Vagina (tissue), 2 donors: ENCODE data around the gene KLHL5. TPM values are rescaled to one million over a fixed set of nuclear protein-coding genes. Genes with fewer than 3 reads are reported as not detected.

ENCODE experiments used
- DNase-seq, 2 donors: peaks; one replicate each; pipeline ENCODE4 v3.0.0-alpha.2; 2017; ENCODE audit errors: extremely low spot score in 2 of 2
- H3K27ac ChIP-seq: fragments of 200-600 bp; sonication (generic); one replicate; pipeline ENCODE4 v1.5.1; 2019
- H3K27me3 ChIP-seq: fragments of 200-600 bp; sonication (generic); one replicate; pipeline ENCODE4 v1.5.1; 2019
- H3K36me3 ChIP-seq, 2 donors: fragments of 200-600 bp; sonication (generic); one replicate each; pipeline ENCODE4 v1.5.1; 2017 to 2019
- H3K4me1 ChIP-seq: fragments of 200-600 bp; sonication (generic); one replicate; pipeline ENCODE4 v1.5.1; 2019
- H3K4me3 ChIP-seq, 2 donors: fragments of 200-600 bp; sonication (generic); 1 replicate in 1 of 2; 2 replicates in 1 of 2; pipeline ENCODE4 v1.5.1; 2016 to 2019
- H3K9me3 ChIP-seq: fragments of 200-600 bp; sonication (generic); one replicate; pipeline ENCODE4 v1.5.1; 2019
- CTCF ChIP-seq, 3 experiments: fragments of 450-650 bp in 2 of 3; fragments of 200-600 bp in 1 of 3; sonication (generic) in 1 of 3; IDR thresholded peaks; one replicate each; pipeline ENCODE4 v1.5.1; 2017 to 2019; ENCODE audit warnings: antibody characterized with exemption in 3 of 3, mild to moderate bottlenecking in 2 of 3, moderate library complexity in 2 of 3
- POLR2A ChIP-seq, 2 donors: fragments of 450-650 bp; IDR thresholded peaks; one replicate each; pipeline ENCODE4 v1.6.1; 2017; ENCODE audit warnings: antibody characterized with exemption in 2 of 2, mild to moderate bottlenecking in 2 of 2, moderate library complexity in 2 of 2
- POLR2AphosphoS5 ChIP-seq, 2 donors: sonication (generic); formaldehyde crosslinking; IDR thresholded peaks; one replicate each; pipeline ENCODE4 v1.9.0; 2017; ENCODE audit warnings: antibody characterized with exemption in 2 of 2, mild to moderate bottlenecking in 2 of 2, low read depth in 1 of 2; ENCODE audit not compliant: insufficient read depth in 1 of 2
- intact Hi-C: fragments of 100-400 bp; cut with DNase I; formaldehyde crosslinking; loops from one replicate; pipeline ENCODE4 v1.15.1; 2023
- total RNA-seq: library from RNA; depleted of rRNA; stranded (reverse); fragments of >200 nt; gene quantifications from one replicate; pipeline ENCODE4 v1.2.3, GENCODE V29; 2016

The KLHL5 gene
- total RNA-seq, 1 donor from 2014 or later = 27.0 TPM

DNA sequence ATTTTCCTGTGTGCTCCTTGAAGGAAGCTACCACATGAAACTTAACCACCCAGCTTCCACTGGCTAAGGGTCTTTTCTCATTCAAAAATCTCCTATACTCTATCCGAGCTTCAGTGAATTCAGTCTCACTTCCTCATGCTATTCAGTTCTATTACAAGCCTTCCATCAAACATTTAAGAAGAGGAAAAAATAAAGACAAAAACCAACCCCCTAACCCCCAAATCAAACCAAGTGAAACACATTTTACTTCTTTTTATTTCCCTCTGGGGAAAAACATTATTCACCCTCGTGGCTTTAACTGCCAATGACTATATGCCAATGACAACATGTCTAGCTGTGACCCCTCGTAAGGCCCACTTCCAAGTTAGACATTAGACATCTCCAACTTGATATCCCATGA lies 104.1 kb downstream of the KLHL5 start:
- no peak for DNase-seq
- Histone ChIP-seq H3K27me3 (no peaks in the 10 kb centered on the region), H3K27ac (no peak overlapping the region), H3K4me3 (no peak overlapping the region), H3K9me3 (no peaks in the 10 kb centered on the region), H3K4me1 (no peaks in the 10 kb centered on the region), H3K36me3 (no peaks in the 10 kb centered on the region)
- TF ChIP-seq POLR2AphosphoS5 (IDR thresholded peaks at IDR 0.05; ENCODE audit: insufficient read depth in 1 of 2, low read depth in 1 of 2) = no peak
- intact Hi-C loops = no loop called here

GRCh38 chr4:39166669-39167068 lies 104.6 kb downstream of the KLHL5 start:
- no peaks in the 10 kb centered on the region for H3K9me3 ChIP-seq
- no peak overlapping the region for H3K4me3 ChIP-seq
- DNase-seq = no peak
- no peaks in the 10 kb centered on the region for H3K27me3 ChIP-seq
- H3K36me3 ChIP-seq = no peaks in the 10 kb centered on the region
- no peak overlapping the region for H3K27ac ChIP-seq
- no peaks in the 10 kb centered on the region for H3K4me1 ChIP-seq
- TF ChIP-seq POLR2AphosphoS5 (IDR thresholded peaks at IDR 0.05; ENCODE audit: insufficient read depth in 1 of 2, low read depth in 1 of 2) = no peak
- no peak for TF ChIP-seq CTCF (IDR thresholded peaks at IDR 0.05)
- TF ChIP-seq POLR2A (IDR thresholded peaks at IDR 0.05) = no peak
- intact Hi-C loops = no loop called here

DNA sequence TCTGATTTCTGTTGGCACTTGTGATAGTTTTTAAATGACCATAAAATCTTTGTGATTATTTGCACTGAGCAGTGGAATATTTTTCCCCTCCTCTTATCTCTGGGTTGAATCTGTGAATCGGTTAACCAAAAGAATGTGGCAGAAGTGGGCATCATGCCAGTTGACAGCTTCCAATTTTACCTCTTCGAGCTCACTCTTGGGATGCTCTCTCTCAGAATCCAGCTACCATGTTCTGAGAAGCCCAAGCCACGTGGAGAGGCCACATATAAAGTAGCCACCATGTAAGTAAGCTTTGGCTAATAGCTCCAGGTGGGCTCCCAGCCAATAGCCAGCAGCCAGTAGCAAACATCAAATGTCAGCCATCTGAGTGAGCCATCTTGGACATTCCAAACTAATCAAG lies 107.4 kb downstream of the KLHL5 start:
- intact Hi-C loops = no loop called here
- Histone ChIP-seq H3K27ac (no peak overlapping the region), H3K9me3 (no peaks in the 10 kb centered on the region), H3K4me1 (no peaks in the 10 kb centered on the region), H3K27me3 (no peaks in the 10 kb centered on the region), H3K4me3 (no peak overlapping the region), H3K36me3 (no peaks in the 10 kb centered on the region)
- no peak for DNase-seq
- TF ChIP-seq POLR2AphosphoS5 (IDR thresholded peaks at IDR 0.05; ENCODE audit: insufficient read depth in 1 of 2, low read depth in 1 of 2) (no peak), CTCF (IDR thresholded peaks at IDR 0.05) (no peak), POLR2A (IDR thresholded peaks at IDR 0.05) (no peak)

- TF ChIP-seq POLR2A (IDR thresholded peaks at IDR 0.05) (no peak), POLR2AphosphoS5 (IDR thresholded peaks at IDR 0.05; ENCODE audit: insufficient read depth in 1 of 2, low read depth in 1 of 2) (no peak), CTCF (IDR thresholded peaks at IDR 0.05) (no peak)
- Histone ChIP-seq H3K9me3 (no peaks in the 10 kb centered on the region), H3K36me3 (no peaks in the 10 kb centered on the region), H3K27me3 (no peaks in the 10 kb centered on the region), H3K4me1 (no peaks in the 10 kb centered on the region), H3K27ac (no peak overlapping the region), H3K4me3 (no peak overlapping the region)
- DNase-seq = no peak
- intact Hi-C loops = no loop called here
Observed at GRCh38 chr4:39170301-39170700, 108.3 kb downstream of the KLHL5 start.

Other genes with a start within 250 kb of the KLHL5 start
- 8.3 TPM for gene TLR6, start 205.4 kb upstream of the KLHL5 start, total RNA-seq
- 105 TPM for gene FAM114A1, start 194.4 kb upstream of the KLHL5 start, total RNA-seq
- not detected for gene TMEM156, start 29.8 kb upstream of the KLHL5 start, total RNA-seq
- gene WDR19, start 120.3 kb downstream of the KLHL5 start, total RNA-seq = 47.1 TPM